GM15510 (cell line): ENCODE data around the gene WNT3A.
A peak's percentile ranks its signal among the peaks of the same experiment; 100 is the strongest.

ENCODE experiments used
- POLR2A ChIP-seq: IDR thresholded peaks from 3 replicates; pipeline ENCODE4 v1.6.1; 2011; ENCODE audit warnings: borderline replicate concordance; ENCODE audit not compliant: insufficient read length; ENCODE audit errors: extremely low read depth

Gene WNT3A

GRCh38 chr1:228066416-228066815 is 59.6 kb downstream of the WNT3A start:
- no peak for TF ChIP-seq POLR2A

GRCh38 chr1:228066891-228067654 is 60.3 kb downstream of the WNT3A start:
- TF ChIP-seq POLR2A: no peak

GRCh38 chr1:228068359-228068758 is 61.6 kb downstream of the WNT3A start:
- no peak for TF ChIP-seq POLR2A

DNA sequence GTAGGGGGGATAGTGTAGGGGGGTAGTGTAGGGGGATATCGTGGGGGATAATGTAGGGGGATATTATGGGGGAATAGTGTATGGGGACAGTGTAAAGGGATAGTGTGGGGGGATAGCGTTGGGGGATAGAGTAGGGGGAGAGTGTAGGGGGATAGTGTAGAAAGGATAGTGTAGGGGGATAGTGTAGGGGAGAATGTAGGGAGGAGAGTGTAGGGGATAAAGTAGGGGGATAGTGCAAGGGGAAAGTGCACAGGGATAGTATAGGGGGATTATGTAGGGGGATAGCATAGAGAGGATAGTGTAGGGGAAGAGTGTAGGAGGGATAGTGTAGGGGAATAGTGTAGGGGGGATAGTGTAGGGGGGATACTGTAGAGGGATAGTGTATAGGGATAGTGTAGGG is 63.4 kb downstream of the WNT3A start:
- TF ChIP-seq POLR2A: no peak

GRCh38 chr1:228070851-228071250 is 64.1 kb downstream of the WNT3A start:
- TF ChIP-seq POLR2A: no peak

- no peak for TF ChIP-seq POLR2A
Measured at GRCh38 chr1:228071839-228072657, 65.2 kb downstream of the WNT3A start.

GRCh38 chr1:228072658-228073043 is 65.9 kb downstream of the WNT3A start:
- peak; percentile 11 for TF ChIP-seq POLR2A

GRCh38 chr1:228073061-228073856 is 66.5 kb downstream of the WNT3A start:
- no peak for TF ChIP-seq POLR2A

GRCh38 chr1:228073857-228074545 is 67.2 kb downstream of the WNT3A start:
- TF ChIP-seq POLR2A: no peak

GRCh38 chr1:228074954-228075730 is 68.3 kb downstream of the WNT3A start:
- no peak for TF ChIP-seq POLR2A

GRCh38 chr1:228075801-228076271 is 69.0 kb downstream of the WNT3A start:
- peak; percentile 8 for TF ChIP-seq POLR2A

GRCh38 chr1:228076796-228077430 is 70.1 kb downstream of the WNT3A start:
- no peak for TF ChIP-seq POLR2A
